Loucy (cell line): ENCODE measurements around the gene TMEM132C.

Source experiments
- H2AFZ ChIP-seq: fragments of 200-600 bp; sonication (generic); 2 replicates; pipeline ENCODE4 v1.6.0; 2016; ENCODE audit warnings: antibody characterized with exemption, mild to moderate bottlenecking, low read length, moderate library complexity
- H3F3A ChIP-seq: fragments of 200-600 bp; 2 replicates; pipeline ENCODE4 v1.6.0; 2016; ENCODE audit warnings: antibody characterized with exemption, low read depth, mild to moderate bottlenecking
- H3K27me3 ChIP-seq: fragments of 200-600 bp; sonication (generic); 2 replicates; pipeline ENCODE4 v1.6.1; 2014; ENCODE audit warnings: low read length, mild to moderate bottlenecking; ENCODE audit not compliant: insufficient read depth, poor library complexity, severe bottlenecking
- H3K36me3 ChIP-seq: fragments of 200-600 bp; sonication (generic); 2 replicates; pipeline ENCODE4 v1.6.1; 2016; ENCODE audit warnings: low read length; ENCODE audit not compliant: insufficient read depth
- H3K4me1 ChIP-seq: fragments of 200-600 bp; sonication (generic); 2 replicates; pipeline ENCODE4 v1.5.1; 2014; ENCODE audit warnings: low read length, mild to moderate bottlenecking; ENCODE audit not compliant: insufficient read depth, poor library complexity, severe bottlenecking
- H3K4me2 ChIP-seq: fragments of 200-600 bp; sonication (generic); 2 replicates; pipeline ENCODE4 v1.6.0; 2014; ENCODE audit warnings: antibody characterized with exemption, low read length, low read depth, mild to moderate bottlenecking; ENCODE audit not compliant: poor library complexity, severe bottlenecking
- H3K4me3 ChIP-seq: fragments of 200-600 bp; sonication (generic); 2 replicates; pipeline ENCODE4 v1.5.1; 2014; ENCODE audit warnings: low read length, mild to moderate bottlenecking, mixed read lengths; ENCODE audit not compliant: poor library complexity, severe bottlenecking
- H3K79me2 ChIP-seq: fragments of 200-600 bp; sonication (generic); 2 replicates; pipeline ENCODE4 v1.6.1; 2014; ENCODE audit warnings: low read length; ENCODE audit not compliant: insufficient read depth
- H3K9ac ChIP-seq: fragments of 200-600 bp; sonication (generic); 2 replicates; pipeline ENCODE4 v1.6.0; 2014; ENCODE audit warnings: mild to moderate bottlenecking, low read depth, low read length, moderate library complexity; ENCODE audit not compliant: poor library complexity, severe bottlenecking
- H3K9me2 ChIP-seq: fragments of 200-600 bp; sonication (generic); replicated peaks from 2 replicates; pipeline ENCODE4 v1.6.1; 2016; ENCODE audit warnings: low read depth, low read length, mixed read lengths
- H3K9me3 ChIP-seq: fragments of 200-600 bp; sonication (generic); 2 replicates; pipeline ENCODE4 v1.6.1; 2014; ENCODE audit warnings: mild to moderate bottlenecking, antibody characterized with exemption, low read length, low read depth; ENCODE audit not compliant: insufficient read depth
- H4K20me1 ChIP-seq: fragments of 200-600 bp; sonication (generic); 2 replicates; pipeline ENCODE4 v1.6.0; 2014; ENCODE audit warnings: antibody characterized with exemption, low read length, mild to moderate bottlenecking; ENCODE audit not compliant: insufficient read depth, poor library complexity, severe bottlenecking
- EZH2phosphoT487 ChIP-seq: fragments of 200-600 bp; IDR thresholded peaks from 2 replicates; pipeline ENCODE4 v1.6.1; 2018; ENCODE audit warnings: antibody characterized with exemption, mild to moderate bottlenecking, moderate library complexity, borderline replicate concordance
- TF ChIP-seq, protein P1 (sequence below): fragments of 200-600 bp; sonication (generic); conservative IDR thresholded peaks from 2 replicates; pipeline ENCODE4 v1.5.1; 2014; ENCODE audit warnings: mild to moderate bottlenecking, antibody characterized with exemption, low read length

Gene TMEM132C

DNA sequence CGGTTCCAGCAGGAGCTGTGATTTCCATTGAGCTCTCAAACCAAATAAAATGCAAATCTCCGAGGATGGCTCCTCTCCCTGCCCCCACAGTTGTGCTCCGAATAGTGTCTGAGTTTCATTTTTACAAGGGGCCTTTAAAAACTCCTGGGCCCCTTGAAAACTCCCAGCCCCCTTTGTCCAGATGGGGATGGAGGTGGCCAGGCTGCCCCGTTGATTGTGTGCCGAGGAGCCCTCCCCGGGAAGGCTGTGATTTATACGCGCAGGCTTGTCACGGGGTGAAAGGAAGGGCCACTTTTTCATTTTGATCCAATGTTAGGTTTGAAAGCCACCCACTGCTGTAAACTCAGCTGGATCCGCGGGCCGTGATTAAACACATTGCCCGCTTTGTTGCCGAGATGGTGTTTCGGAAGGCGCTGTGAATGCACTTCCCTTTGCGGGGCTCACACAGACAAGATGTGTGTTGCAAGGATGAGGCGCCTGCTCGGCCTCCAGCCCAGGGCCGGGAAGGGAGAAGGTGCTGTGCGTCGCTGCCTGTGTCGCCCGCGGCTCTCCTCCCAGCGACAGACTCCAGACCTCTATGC, 98.8 kb downstream of the TMEM132C start:
- Histone ChIP-seq H3K9me3 (no peaks in the 10 kb centered on the region), H2AFZ (no peak overlapping the region), H3K9me2 (no peaks in the 10 kb centered on the region), H4K20me1 (no peaks in the 10 kb centered on the region), H3K4me1 (no peaks in the 10 kb centered on the region), H3K4me2 (no peak overlapping the region), H3F3A (no peaks in the 10 kb centered on the region), H3K9ac (no peak overlapping the region), H3K27me3 (no peaks in the 10 kb centered on the region), H3K4me3 (no peak overlapping the region), H3K79me2 (no peaks in the 10 kb centered on the region), H3K36me3 (no peaks in the 10 kb centered on the region)
- TF ChIP-seq, protein P1, sequence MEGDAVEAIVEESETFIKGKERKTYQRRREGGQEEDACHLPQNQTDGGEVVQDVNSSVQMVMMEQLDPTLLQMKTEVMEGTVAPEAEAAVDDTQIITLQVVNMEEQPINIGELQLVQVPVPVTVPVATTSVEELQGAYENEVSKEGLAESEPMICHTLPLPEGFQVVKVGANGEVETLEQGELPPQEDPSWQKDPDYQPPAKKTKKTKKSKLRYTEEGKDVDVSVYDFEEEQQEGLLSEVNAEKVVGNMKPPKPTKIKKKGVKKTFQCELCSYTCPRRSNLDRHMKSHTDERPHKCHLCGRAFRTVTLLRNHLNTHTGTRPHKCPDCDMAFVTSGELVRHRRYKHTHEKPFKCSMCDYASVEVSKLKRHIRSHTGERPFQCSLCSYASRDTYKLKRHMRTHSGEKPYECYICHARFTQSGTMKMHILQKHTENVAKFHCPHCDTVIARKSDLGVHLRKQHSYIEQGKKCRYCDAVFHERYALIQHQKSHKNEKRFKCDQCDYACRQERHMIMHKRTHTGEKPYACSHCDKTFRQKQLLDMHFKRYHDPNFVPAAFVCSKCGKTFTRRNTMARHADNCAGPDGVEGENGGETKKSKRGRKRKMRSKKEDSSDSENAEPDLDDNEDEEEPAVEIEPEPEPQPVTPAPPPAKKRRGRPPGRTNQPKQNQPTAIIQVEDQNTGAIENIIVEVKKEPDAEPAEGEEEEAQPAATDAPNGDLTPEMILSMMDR, result no peak
- TF ChIP-seq EZH2phosphoT487, result no peak

DNA sequence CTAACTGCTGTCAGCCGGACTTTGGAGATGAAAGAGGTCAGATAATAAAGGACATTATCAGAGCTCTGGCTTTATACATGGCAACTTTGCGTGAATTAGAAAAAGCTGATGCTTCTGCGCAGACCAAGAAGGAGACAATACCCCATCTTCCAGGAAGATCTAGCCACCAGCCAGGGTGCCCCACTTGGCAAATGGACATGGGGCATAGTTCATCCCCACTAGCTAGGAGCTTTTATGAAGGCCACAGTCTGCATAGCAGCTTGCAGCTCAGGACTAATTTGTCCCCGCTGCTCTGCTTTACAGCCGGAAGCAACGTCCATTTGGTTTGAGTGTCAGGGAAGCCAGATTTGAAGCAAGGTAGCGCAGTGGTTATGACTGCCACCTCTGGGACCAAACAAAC, 101.0 kb downstream of the TMEM132C start:
- TF ChIP-seq, protein P1, result no peak
- no peak for TF ChIP-seq EZH2phosphoT487
- Histone ChIP-seq H3K27me3 (no peaks in the 10 kb centered on the region), H3F3A (no peaks in the 10 kb centered on the region), H4K20me1 (no peaks in the 10 kb centered on the region), H3K79me2 (no peaks in the 10 kb centered on the region), H2AFZ (no peak overlapping the region), H3K9me3 (no peaks in the 10 kb centered on the region), H3K9me2 (no peaks in the 10 kb centered on the region), H3K9ac (no peak overlapping the region), H3K4me2 (no peak overlapping the region), H3K4me3 (no peak overlapping the region), H3K4me1 (no peaks in the 10 kb centered on the region), H3K36me3 (no peaks in the 10 kb centered on the region)

DNA sequence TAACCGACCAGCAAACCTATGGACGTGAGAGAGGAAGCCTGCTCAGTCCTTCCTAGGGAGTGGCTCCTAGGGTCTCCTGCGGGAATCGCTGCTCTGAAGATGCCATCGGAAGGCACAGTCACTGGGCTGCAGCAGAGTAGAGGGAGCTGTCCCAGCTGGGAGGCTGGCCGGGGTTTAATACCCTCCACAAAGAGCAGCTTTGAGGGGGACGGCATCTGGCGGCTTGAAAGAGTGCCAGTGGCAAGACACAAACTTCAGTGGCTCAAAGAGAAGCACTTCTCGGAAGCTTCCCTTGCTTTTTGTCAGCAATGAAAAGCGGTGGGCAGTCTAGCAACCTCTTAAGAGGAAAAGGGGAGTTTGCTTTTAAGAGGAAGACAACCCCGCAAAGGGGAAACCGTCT, 114.6 kb downstream of the TMEM132C start:
- Histone ChIP-seq H2AFZ (no peak overlapping the region), H3K9me3 (peaks cover 4% of the 10 kb centered on the region; the same call in 1 of the 2 replicates), H4K20me1 (no peaks in the 10 kb centered on the region), H3K4me1 (no peaks in the 10 kb centered on the region), H3K9me2 (no peaks in the 10 kb centered on the region), H3K27me3 (no peaks in the 10 kb centered on the region), H3K36me3 (no peaks in the 10 kb centered on the region), H3F3A (no peaks in the 10 kb centered on the region), H3K9ac (no peak overlapping the region), H3K79me2 (no peaks in the 10 kb centered on the region), H3K4me2 (no peak overlapping the region), H3K4me3 (no peak overlapping the region)
- TF ChIP-seq EZH2phosphoT487, result no peak
- TF ChIP-seq, protein P1, result no peak
